Stimulated activated CD8-positive, alpha-beta memory T cell treated with anti-CD3 and anti-CD28 coated beads, Interleukin-7, amount 100 ng/mL, for 48 hours (primary cell): ENCODE data around the gene MARCHF3.
"Not testable (repeated sequence)": the region's sequence is repeated elsewhere in the genome, so short reads cannot be mapped to it uniquely, and the experiment has no call there.

ENCODE experiments used
- DNase-seq, 2 donors: peaks; one replicate each; pipeline ENCODE4 v3.0.0-alpha.2; 2020; ENCODE audit warnings: low read depth in 1 of 2; ENCODE audit errors: extremely low read depth in 1 of 2

Gene MARCHF3

GRCh38 chr5:126961128-126961527 lies 69.2 kb downstream of the MARCHF3 start:
- no peak for DNase-seq

DNA sequence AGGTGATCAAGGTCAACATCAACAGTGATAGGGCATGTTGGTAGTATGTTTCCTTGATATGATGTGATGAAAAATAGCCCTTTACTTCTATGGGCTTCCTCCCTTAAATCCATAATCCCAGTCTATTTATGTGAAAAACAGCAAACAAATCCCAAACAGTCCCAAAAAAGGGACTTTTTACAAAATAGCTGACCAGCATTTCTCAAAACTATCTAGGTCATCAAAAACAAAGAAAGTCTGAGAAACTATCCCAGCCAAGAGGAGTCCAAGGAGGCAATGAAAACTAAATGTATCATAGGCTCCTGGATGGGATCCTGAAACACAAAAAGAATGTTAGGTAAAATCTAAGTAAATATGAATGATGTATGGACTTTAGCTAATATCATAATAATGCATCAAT lies 71.2 kb downstream of the MARCHF3 start:
- DNase-seq, result no peak

DNA sequence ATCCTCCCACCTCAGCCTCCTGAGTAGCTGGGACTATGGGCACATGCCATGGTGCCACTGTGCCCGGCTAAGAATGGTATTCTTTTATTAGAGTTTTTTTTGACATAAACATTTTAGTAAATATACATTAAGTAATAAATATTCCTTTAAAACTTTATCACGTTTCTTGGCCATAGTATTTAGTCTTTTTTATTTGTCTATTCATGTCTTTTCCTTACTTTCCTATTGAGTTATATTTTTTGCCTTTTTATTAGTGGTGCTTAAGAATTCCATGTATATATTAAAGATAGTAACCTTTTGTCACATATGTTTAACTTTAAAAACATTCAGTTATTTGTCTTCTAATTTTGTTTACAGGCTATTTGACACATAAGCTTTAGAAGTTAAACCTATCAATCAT lies 73.4 kb downstream of the MARCHF3 start:
- no peak for DNase-seq

- no peak for DNase-seq
These were observed 75.4 kb downstream of the MARCHF3 start for GRCh38 chr5:126954981-126955380.

DNA sequence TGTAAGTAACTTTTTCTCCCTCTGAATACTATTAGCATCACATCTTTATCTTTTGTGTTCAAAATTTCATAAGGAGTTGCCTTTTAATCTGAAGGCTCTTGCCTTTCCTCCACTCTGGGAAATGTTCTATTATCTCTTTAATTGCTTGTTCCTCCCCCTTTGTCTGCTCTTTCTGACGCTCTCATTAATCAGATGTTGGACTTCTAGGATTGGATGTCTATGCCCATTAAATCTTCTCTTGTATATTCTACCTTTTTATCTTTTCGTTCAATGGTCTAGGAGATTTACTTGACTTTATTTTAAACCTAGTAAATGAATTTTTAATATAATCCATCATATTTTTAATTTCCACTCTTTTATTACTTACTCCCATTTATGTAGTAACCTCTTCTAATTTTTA lies 76.7 kb downstream of the MARCHF3 start:
- no peak for DNase-seq

DNA sequence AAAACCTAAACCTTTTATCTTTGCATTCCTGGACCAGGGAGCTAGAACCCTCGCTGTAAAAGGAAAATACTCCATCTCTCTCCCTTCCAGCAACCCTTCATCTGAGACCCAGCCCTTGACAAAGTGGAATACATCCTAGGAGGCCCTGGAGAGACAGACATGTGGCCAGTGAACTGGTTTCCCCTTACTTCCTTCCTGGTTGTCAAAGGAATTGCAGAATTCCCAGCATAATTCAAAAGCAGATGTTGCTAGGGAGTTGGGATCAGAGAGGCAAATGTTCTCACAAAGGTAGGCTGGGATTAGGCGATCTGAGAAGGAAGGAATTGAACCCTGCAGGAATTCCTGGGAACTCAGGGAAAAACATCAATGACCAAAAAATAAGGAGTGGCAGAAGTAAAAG lies 80.9 kb downstream of the MARCHF3 start:
- DNase-seq, result no peak

DNA sequence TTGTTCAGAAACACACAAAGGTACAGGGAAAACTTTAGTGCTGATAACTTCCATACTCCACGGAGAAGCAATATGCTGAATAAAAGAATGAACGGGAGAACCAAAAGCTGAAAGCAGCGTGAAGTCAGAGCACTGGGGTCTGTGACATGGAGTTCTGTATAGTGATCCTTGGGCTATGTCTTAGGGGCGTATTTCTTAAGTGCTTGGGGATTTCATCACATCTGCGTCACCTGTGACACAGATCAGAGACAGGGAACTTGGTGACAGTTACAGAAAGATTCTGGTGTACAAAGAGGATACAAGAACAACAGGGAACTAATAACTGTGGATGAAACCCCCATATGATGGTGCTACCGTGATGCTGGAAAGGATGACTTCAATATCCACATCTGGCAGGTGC lies 81.9 kb downstream of the MARCHF3 start:
- no peak for DNase-seq

DNA sequence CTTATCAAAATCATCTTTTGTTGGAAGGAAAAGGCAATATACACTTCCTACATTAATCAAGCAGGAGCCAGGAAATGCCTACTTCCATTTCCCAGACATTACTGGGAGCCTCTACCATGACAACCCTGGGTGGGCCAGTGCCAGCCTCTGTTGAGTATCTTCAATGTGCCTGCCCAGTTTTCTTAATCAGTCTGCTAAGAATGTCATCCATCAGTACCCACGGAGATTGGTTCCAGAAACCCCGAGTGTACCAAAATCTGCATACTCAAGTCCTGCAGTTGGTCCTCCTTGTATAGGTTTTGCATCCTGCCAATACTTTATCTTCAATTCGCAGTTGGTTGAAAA lies 82.4 kb downstream of the MARCHF3 start:
- no peak for DNase-seq

DNA sequence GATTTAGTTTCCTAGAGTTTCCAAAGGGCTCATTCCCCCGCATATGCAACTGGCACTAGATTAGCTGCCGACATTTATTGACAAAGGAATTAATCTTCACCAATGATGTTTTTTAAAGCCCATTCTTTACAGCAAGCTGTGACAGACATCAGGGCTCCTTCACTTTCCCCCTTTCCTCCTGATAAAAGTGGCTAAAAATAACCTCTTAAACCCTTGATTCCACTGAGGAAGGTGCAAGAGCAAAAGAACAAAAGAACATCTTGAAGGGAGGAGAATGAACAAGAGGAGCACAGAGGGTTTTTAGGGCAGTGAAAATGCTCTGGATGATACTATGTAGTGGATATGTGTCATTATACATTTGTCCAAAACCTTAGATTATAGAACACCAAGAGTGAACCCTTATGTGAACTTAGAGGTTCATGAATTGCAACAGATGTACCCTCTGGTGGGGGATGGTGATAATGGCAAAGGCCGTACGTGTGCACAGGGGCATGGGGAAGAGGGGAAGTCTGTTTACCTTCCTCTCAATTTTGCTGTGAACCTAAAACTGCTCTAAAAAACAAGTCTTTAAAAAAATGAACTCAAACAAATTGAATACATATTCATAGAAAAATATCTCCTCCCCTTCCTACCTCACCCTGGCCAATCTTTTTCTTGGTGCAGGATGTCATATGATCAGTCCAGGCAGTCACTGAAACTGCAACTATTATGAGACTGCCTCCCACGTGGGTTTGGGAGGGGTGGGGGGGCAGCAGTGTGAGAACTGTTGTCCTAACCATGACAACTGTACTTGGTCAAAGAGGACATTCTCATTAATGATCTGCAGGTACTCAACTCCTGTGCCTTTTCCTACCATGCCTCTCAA lies 83.0 kb downstream of the MARCHF3 start:
- no peak for DNase-seq

- DNase-seq, result not testable (repeated sequence)
These were observed 87.5 kb downstream of the MARCHF3 start for GRCh38 chr5:126942908-126943307.

DNA sequence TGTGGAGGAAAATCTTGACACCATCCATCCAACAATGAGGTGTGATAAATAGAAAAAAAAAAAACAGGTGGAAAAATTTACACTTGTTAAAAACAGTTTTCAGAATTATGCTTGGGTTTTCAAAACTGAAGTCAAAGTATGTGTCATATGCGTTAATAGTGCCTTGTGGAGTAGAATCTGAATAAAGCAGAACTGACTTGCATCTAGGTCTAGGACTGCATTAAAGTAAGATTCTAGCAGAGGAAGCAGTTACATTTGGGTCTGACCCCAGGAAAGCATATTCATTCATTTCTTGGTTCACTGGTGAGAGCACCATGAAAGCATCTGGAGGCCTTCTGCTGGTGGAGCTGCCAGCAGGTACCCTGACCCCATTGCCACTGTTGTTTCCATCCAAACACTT lies 89.0 kb downstream of the MARCHF3 start:
- DNase-seq, result no peak

- no peak for DNase-seq
These were observed 90.5 kb downstream of the MARCHF3 start for GRCh38 chr5:126939887-126940286.

GRCh38 chr5:126938466-126938865 lies 91.9 kb downstream of the MARCHF3 start:
- no peak for DNase-seq

- DNase-seq, result no peak
These were observed 92.6 kb downstream of the MARCHF3 start for GRCh38 chr5:126937771-126938170.

DNA sequence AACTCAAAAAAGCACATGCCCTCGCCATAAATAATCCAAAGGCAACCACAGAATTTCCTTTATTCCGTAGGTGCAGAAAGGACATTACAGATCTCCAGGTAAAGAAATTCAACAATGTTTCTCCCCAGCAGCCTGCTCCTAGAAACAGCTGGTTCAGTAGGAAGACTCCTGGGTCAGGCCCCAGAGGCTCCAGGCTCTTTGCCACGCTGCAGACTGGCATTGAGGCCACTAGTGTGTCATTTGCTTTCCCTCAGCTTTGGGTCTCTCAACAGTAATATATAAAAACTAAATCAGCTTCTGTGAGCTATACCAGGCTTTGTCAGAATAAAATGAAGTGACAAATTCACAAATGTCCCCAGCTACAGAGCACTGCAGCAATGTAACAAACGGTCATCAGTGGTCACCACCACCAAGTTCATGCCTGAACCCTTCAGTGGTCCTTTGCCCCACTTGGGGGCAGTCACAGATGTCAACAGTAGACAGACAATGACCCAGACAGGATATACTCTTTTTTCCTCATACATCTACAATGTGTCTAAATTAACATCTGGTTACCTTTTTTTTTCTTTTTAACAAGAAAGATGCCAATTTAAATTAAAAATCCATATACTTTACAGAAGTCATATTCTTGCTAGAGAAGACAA lies 93.5 kb downstream of the MARCHF3 start:
- DNase-seq, result no peak

DNA sequence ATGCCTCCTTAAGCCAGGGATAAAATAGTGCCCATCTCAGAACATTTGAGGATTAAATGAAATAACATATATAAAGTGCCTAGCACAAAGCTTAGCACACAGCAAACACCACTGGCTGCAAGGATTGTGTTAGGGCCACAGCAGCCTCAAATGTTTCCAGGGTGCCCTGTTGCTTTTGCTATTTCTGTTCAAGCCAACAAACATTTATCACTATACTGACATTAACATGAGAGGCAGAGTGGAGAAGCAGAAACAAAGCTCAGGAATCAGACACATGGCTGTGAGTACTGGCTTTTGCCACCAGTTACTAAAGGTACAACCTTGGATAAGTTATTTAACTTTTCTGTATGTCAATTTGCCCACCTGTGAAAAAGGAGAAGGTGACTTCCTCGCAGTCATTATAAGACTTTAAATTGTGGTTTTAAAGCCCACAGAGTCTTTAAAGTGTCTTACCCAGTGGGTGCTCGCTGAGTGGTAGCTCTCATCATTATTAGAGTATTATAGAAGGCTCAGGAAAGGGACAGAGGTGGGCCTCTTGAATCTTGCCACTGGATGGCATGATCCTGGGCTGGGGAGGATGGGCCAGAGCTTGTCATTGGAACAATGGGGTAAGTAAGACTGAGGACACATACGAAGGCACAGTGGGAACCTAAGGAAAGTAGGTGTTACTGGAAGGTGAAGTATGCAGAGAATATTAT lies 98.2 kb downstream of the MARCHF3 start:
- DNase-seq, result no peak

DNA sequence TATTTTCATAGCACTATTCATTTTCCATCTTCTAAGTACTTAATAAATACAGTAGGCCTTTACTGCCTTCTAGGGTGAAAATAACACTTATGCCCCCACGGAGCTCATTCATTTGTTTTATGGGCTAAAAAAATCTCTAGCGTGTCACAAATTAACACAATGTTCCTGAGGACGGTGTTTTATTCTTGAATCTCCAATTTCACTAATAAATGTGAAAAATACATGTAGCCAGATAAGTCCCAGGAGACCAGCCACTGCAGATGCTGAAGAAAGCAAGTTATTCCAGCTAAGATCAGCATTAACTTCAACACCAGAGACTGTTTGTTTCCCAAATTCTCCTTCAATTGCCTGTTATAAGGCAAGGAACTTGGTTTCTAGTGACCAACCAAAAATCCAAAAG lies 102.3 kb downstream of the MARCHF3 start:
- no peak for DNase-seq

- no peak for DNase-seq
These were observed 102.9 kb downstream of the MARCHF3 start for GRCh38 chr5:126927429-126927828.

DNA sequence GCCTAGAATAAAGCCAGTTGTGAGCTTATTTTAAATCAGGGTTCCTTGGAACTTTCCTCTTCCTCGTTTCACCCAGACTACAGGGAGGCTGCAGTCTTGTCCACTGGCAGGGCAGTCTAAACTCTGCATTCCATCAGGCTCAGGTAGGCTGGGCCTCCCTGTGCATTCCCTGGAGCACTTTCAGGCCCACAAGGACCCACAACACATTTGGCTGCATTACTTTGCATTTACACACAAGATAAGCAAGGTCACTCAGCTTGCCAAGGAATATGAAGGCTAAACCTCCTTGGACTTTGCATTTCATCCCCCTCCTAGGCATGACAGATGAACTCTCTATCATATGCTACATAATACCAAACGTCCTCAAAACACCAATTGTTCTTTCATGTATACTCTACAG lies 104.2 kb downstream of the MARCHF3 start:
- no peak for DNase-seq

- DNase-seq, result no peak
These were observed 104.9 kb downstream of the MARCHF3 start for GRCh38 chr5:126925482-126925881.

GRCh38 chr5:126924331-126925033 lies 105.9 kb downstream of the MARCHF3 start:
- DNase-seq, result no peak
